ENCODE data around the gene SGMS1.
"Not testable (repeated sequence)": the region's sequence is repeated elsewhere in the genome, so short reads cannot be mapped to it uniquely, and the experiment has no call there.

The SGMS1 gene

DNA sequence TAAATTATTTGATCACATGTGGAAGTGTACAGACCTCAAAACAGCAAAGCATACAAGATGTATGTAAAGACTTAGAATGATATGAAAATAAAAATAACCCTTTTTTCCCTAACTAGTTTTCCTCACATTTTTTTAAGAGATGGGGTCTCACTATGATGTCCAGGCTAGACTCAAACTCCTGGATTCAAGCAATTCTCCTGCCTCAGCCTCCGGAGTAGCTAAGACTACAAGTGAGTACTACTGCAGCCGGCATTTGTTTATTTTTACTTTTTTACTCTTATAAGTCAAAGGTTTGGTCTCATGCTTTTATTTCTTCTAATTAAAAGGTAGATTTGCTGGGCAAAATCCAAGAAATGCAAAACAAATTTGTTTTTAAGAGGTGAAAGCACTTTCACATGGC, 248.0 kb downstream of the SGMS1 start:
- peak overlapping the region; percentile 39; the same call in 1 of the 2 replicates for H3K27ac ChIP-seq
- TF ChIP-seq, protein P1, sequence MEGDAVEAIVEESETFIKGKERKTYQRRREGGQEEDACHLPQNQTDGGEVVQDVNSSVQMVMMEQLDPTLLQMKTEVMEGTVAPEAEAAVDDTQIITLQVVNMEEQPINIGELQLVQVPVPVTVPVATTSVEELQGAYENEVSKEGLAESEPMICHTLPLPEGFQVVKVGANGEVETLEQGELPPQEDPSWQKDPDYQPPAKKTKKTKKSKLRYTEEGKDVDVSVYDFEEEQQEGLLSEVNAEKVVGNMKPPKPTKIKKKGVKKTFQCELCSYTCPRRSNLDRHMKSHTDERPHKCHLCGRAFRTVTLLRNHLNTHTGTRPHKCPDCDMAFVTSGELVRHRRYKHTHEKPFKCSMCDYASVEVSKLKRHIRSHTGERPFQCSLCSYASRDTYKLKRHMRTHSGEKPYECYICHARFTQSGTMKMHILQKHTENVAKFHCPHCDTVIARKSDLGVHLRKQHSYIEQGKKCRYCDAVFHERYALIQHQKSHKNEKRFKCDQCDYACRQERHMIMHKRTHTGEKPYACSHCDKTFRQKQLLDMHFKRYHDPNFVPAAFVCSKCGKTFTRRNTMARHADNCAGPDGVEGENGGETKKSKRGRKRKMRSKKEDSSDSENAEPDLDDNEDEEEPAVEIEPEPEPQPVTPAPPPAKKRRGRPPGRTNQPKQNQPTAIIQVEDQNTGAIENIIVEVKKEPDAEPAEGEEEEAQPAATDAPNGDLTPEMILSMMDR (conservative IDR thresholded peaks at IDR 0.05): no peak

DNA sequence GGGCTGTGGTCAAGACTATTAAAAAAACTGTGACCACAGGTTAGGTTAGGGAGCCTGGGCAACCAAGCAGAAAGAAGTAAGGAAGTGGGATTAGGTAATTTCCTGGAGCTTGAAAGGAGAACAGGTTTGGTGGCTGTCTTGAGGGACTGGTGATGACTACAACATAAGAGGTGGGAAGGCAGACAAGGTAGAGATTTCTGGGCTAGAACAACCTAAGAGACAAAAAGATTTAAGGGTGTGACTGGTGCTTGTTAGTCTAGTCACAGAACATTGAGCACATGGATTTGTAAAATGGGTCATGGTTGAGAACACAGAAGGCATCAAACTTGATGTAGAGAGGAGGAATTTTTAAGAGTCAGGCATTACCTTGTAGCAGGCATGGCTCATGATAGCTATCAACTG, 248.7 kb downstream of the SGMS1 start:
- TF ChIP-seq, protein P1 (conservative IDR thresholded peaks at IDR 0.05): no peak
- H3K27ac ChIP-seq: peak overlapping the region; percentile 39; the same call in 1 of the 2 replicates

- TF ChIP-seq, protein P1 (conservative IDR thresholded peaks at IDR 0.05): no peak
- H3K27ac ChIP-seq: peak overlapping the region; percentile 39; the same call in 1 of the 2 replicates
Measured at GRCh38 chr10:50373821-50374501, 249.8 kb downstream of the SGMS1 start.

- TF ChIP-seq, protein P1 (conservative IDR thresholded peaks at IDR 0.05): no peak
- H3K27ac ChIP-seq: no peak overlapping the region
Measured at GRCh38 chr10:50369931-50370330, 253.8 kb downstream of the SGMS1 start.

GRCh38 chr10:50367732-50368131, 256.0 kb downstream of the SGMS1 start:
- no peak overlapping the region for H3K27ac ChIP-seq
- TF ChIP-seq, protein P1 (conservative IDR thresholded peaks at IDR 0.05): peak; percentile 61

DNA sequence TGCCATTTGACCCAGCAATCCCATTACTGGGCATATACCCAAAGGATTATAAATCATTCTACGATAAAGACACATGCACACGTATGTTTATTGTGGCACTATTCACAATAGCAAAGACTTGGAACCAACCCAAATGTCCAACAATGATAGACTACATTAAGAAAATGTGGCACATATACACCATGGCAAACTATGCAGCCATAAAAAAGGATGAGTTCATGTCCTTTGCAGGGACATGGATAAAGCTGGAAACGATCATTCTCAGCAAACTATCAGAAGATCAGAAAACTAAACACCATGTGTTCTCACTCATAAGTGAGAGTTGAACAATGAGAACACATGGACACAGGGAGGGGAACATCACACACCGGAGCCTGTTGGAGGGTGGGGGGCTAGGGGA, 257.3 kb downstream of the SGMS1 start:
- not testable (repeated sequence) for H3K27ac ChIP-seq

- not testable (repeated sequence) for H3K27ac ChIP-seq
Measured at GRCh38 chr10:50364730-50365129, 259.0 kb downstream of the SGMS1 start.

DNA sequence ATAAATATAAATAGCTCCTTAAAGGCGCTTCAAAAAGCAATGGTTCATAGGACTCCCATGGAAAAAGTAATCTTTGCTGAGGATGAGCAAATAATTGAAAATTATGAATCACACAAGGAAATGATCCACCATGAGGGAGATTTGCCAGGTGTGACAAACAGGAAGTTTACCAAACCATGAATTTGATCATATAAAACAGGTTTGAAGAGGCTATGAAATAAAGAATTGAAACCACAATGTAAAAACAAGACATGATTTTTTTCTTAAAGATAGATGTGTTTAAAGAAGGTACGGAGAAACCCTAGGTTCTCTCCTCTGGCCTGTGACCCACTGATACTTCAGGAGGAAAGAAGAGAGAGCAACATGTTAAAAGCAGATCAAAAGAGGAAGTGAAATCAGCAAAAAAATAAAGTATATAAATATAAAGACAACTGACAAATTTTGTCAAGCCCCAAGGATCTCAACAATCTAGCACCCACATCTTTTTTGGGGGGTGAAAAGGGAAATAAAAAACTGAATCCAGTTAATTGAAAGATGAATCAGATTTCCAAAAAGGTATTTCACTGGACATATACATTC, 261.1 kb downstream of the SGMS1 start:
- TF ChIP-seq, protein P1 (conservative IDR thresholded peaks at IDR 0.05): no peak
- H3K27ac ChIP-seq: no peak overlapping the region
